Endodermal cell (in vitro differentiated cells): Measurements from ENCODE around the gene TMEM72. TPM values are rescaled to one million over a fixed set of nuclear protein-coding genes. Genes with fewer than 3 reads are reported as not detected.
A peak's percentile ranks its signal among the peaks of the same experiment; 100 is the strongest.

Experiments
- DNase-seq: peaks from one replicate; pipeline ENCODE4 v3.0.0-alpha.2; 2017
- H3K27ac ChIP-seq: 2 replicates; pipeline ENCODE4 v1.5.1; 2013; ENCODE audit warnings: mild to moderate bottlenecking, low read depth, low read length, moderate library complexity
- H3K27me3 ChIP-seq: 2 replicates; pipeline ENCODE4 v1.6.1; 2013; ENCODE audit warnings: mild to moderate bottlenecking, low read length, moderate library complexity; ENCODE audit not compliant: insufficient read depth, control insufficient read depth, poor library complexity, severe bottlenecking
- H3K36me3 ChIP-seq: 2 replicates; pipeline ENCODE4 v1.7.0; 2013; ENCODE audit warnings: mild to moderate bottlenecking, low read length, moderate library complexity; ENCODE audit not compliant: control insufficient read depth, insufficient read depth
- H3K4me1 ChIP-seq: one replicate; pipeline ENCODE4 v1.7.0; 2013; ENCODE audit warnings: low read length; ENCODE audit not compliant: control insufficient read depth, insufficient read depth
- H3K4me3 ChIP-seq: 2 replicates; pipeline ENCODE4 v1.5.1; 2013; ENCODE audit warnings: mild to moderate bottlenecking, low read length, moderate library complexity
- H3K9ac ChIP-seq: 2 replicates; pipeline ENCODE4 v1.6.1; 2013; ENCODE audit warnings: mild to moderate bottlenecking, low read length, moderate library complexity; ENCODE audit not compliant: poor library complexity, severe bottlenecking; ENCODE audit errors: extremely low read depth
- H3K9me3 ChIP-seq: 2 replicates; pipeline ENCODE4 v1.6.1; 2013; ENCODE audit warnings: mild to moderate bottlenecking, low read length, moderate library complexity; ENCODE audit not compliant: control insufficient read depth
- H3K27ac Mint-ChIP-seq: 2 replicates; pipeline ENCODE4 v1.8.0; 2020; ENCODE audit warnings: mixed read lengths
- H3K27me3 Mint-ChIP-seq: 2 replicates; pipeline ENCODE4 v1.8.0; 2021; ENCODE audit warnings: mild to moderate bottlenecking, mixed read lengths; ENCODE audit not compliant: insufficient read depth
- H3K36me3 Mint-ChIP-seq: 2 replicates; pipeline ENCODE4 v1.8.0; 2020; ENCODE audit warnings: low read depth, mixed read lengths
- H3K4me1 Mint-ChIP-seq: 2 replicates; pipeline ENCODE4 v1.8.0; 2020; ENCODE audit warnings: mixed read lengths
- H3K4me3 Mint-ChIP-seq: 2 replicates; pipeline ENCODE4 v1.8.0; 2020; ENCODE audit warnings: mild to moderate bottlenecking, moderate library complexity, mixed read lengths
- H3K9me3 Mint-ChIP-seq: 2 replicates; pipeline ENCODE4 v1.8.0; 2020; ENCODE audit warnings: mild to moderate bottlenecking, mixed read lengths
- CTCF ChIP-seq: fragments of 200-600 bp; sonication (generic); conservative IDR thresholded peaks from 2 replicates; pipeline ENCODE4 v1.5.0; 2021; ENCODE audit warnings: antibody characterized with exemption, mild to moderate bottlenecking
- WGBS, 2 experiments: methylation state at CpG; one replicate each; pipeline versions ENCODE4 v1.1.5 to v1.1.7; 2013; ENCODE audit warnings: missing lambda C conversion rate in 2 of 2, mixed read lengths in 1 of 2; ENCODE audit not compliant: insufficient coverage in 1 of 2, insufficient read length in 1 of 2; 5-methylcytosine and 5-hydroxymethylcytosine counted together
- total RNA-seq, 2 donors: library from RNA; stranded (reverse); fragmentation: NEBNext Ultra II Directional in 1 of 2; extraction: Animal tissue kit (Norgen Biotek cat#: 25700) in 1 of 2; gene quantifications; 2 replicates in 1 of 2; 3 replicates in 1 of 2; pipeline ENCODE4 v1.2.1, GENCODE V29; 2021

Gene TMEM72
- total RNA-seq, 2 donors from 2014 or later: not detected

- DNase-seq: peak; percentile 37
- Mint-ChIP-seq H3K4me1 (peaks cover 51% of the 10 kb centered on the region), H3K4me3 (no peak overlapping the region), H3K36me3 (no peaks in the 10 kb centered on the region), H3K27ac (no peak overlapping the region), H3K9me3 (no peaks in the 10 kb centered on the region), H3K27me3 (peaks cover 8% of the 10 kb centered on the region)
- Histone ChIP-seq H3K9me3 (no peaks in the 10 kb centered on the region), H3K4me1 (peaks cover 7% of the 10 kb centered on the region), H3K36me3 (no peaks in the 10 kb centered on the region), H3K27me3 (no peaks in the 10 kb centered on the region), H3K4me3 (no peak overlapping the region), H3K27ac (no peak overlapping the region), H3K9ac (no peak overlapping the region)
- WGBS, 2 experiments: 89 to 92% methylated on average over 4 to 10 of the region's 10 CpGs
- no peak for TF ChIP-seq CTCF
These were observed 72.8 kb downstream of the TMEM72 start for GRCh38 chr10:44983895-44984278.

- no peaks in the 10 kb centered on the region for H3K9me3 Mint-ChIP-seq
- Histone ChIP-seq H3K9me3 (no peaks in the 10 kb centered on the region), H3K4me3 (no peak overlapping the region), H3K9ac (no peak overlapping the region), H3K27me3 (no peaks in the 10 kb centered on the region), H3K36me3 (no peaks in the 10 kb centered on the region), H3K4me1 (peaks cover 3% of the 10 kb centered on the region), H3K27ac (no peak overlapping the region)
- peaks cover 8% of the 10 kb centered on the region for H3K27me3 Mint-ChIP-seq
- no peaks in the 10 kb centered on the region for H3K36me3 Mint-ChIP-seq
- peaks cover 50% of the 10 kb centered on the region for H3K4me1 Mint-ChIP-seq
- no peak overlapping the region for H3K27ac Mint-ChIP-seq
- peak; percentile 30 for DNase-seq
- no peak overlapping the region for H3K4me3 Mint-ChIP-seq
- WGBS, 2 experiments: 92 to 93% methylated on average over 7 to 15 of the region's 15 CpGs
- TF ChIP-seq CTCF: no peak
These were observed 73.5 kb downstream of the TMEM72 start for GRCh38 chr10:44984671-44985101.

- Histone ChIP-seq H3K9ac (no peak overlapping the region), H3K4me3 (no peak overlapping the region), H3K27me3 (no peaks in the 10 kb centered on the region), H3K4me1 (peaks cover 7% of the 10 kb centered on the region), H3K9me3 (no peaks in the 10 kb centered on the region), H3K36me3 (no peaks in the 10 kb centered on the region), H3K27ac (no peak overlapping the region)
- WGBS, 2 experiments: 94 to 95% methylated on average over 7 to 9 of the region's 9 CpGs
- peaks cover 6% of the 10 kb centered on the region for H3K27me3 Mint-ChIP-seq
- no peak overlapping the region for H3K4me3 Mint-ChIP-seq
- peaks cover 50% of the 10 kb centered on the region for H3K4me1 Mint-ChIP-seq
- no peak overlapping the region for H3K27ac Mint-ChIP-seq
- no peaks in the 10 kb centered on the region for H3K9me3 Mint-ChIP-seq
- H3K36me3 Mint-ChIP-seq: no peaks in the 10 kb centered on the region
- no peak for TF ChIP-seq CTCF
- peak; percentile 42 for DNase-seq
These were observed 74.1 kb downstream of the TMEM72 start for GRCh38 chr10:44985175-44985681.
